H1 (cell line): ENCODE results near the gene SIGLEC10. TPM values are rescaled to one million over a fixed set of nuclear protein-coding genes. Genes with fewer than 3 reads are reported as not detected.

ENCODE experiments used
- CTCF ChIA-PET: fragments of 300-600 bp; sonication (Branson Sonifier 250); formaldehyde crosslinking; loops from one replicate; lab custom pipeline; 2021; ENCODE audit not compliant: partially characterized antibody; lab: Charles Lee
- POLR2A ChIA-PET: fragments of 300-600 bp; sonication (Branson Sonifier 250); formaldehyde crosslinking; loops from one replicate; lab custom pipeline; 2021; ENCODE audit warnings: inconsistent platforms; ENCODE audit not compliant: partially characterized antibody; lab: Charles Lee
- DNase-seq, 2 experiments: peaks; one replicate each; pipeline versions ENCODE4 v3.0.0 to v3.0.0-alpha.2; 2010 to 2022; ENCODE audit warnings: low spot score in 2 of 2, low read depth in 1 of 2, mixed read lengths in 1 of 2
- FAIRE-seq: peaks from 2 replicates; lab custom pipeline; 2011; peaks lifted over from hg19 to GRCh38; lab: Jason Lieb, UNC
- H2AFZ ChIP-seq: 2 replicates; pipeline ENCODE4 v1.8.1; 2012; ENCODE audit warnings: low read length, inconsistent platforms
- H2AK5ac ChIP-seq: 2 replicates; pipeline ENCODE4 v1.6.1; 2013; ENCODE audit warnings: low read depth, low read length
- H2BK120ac ChIP-seq: replicated peaks from 2 replicates; pipeline ENCODE3; 2013; ENCODE audit warnings: low read depth, low read length, inconsistent platforms
- H2BK12ac ChIP-seq: 2 replicates; pipeline ENCODE4 v1.6.1; 2013; ENCODE audit warnings: low read depth, low read length
- H2BK15ac ChIP-seq: 2 replicates; pipeline ENCODE4 v1.6.1; 2013; ENCODE audit warnings: low read length
- H2BK20ac ChIP-seq: 2 replicates; pipeline ENCODE4 v1.6.1; 2013; ENCODE audit warnings: low read length
- H2BK5ac ChIP-seq: 2 replicates; pipeline ENCODE4 v1.6.1; 2013; ENCODE audit warnings: low read depth, low read length
- H3K14ac ChIP-seq: 2 replicates; pipeline ENCODE4 v1.6.1; 2013; ENCODE audit warnings: inconsistent platforms; ENCODE audit not compliant: insufficient read length
- H3K18ac ChIP-seq: 2 replicates; pipeline ENCODE4 v1.6.1; 2013; ENCODE audit warnings: low read length; ENCODE audit errors: extremely low read depth
- H3K23ac ChIP-seq: 2 replicates; pipeline ENCODE4 v1.6.1; 2013; ENCODE audit warnings: inconsistent platforms; ENCODE audit not compliant: insufficient read length
- H3K23me2 ChIP-seq: 2 replicates; pipeline ENCODE4 v1.6.1; 2013; ENCODE audit warnings: low read depth, low read length
- H3K27ac ChIP-seq: 2 replicates; pipeline ENCODE4 v1.6.1; 2011; ENCODE audit warnings: low read depth, low read length, inconsistent platforms
- H3K27me3 ChIP-seq, 4 experiments: replicated peaks in 1 of 4; 1 replicate in 1 of 4; 2 replicates in 3 of 4; pipeline versions ENCODE4 v1.6.1 to v1.8.1; 2011 to 2013; ENCODE audit warnings: low read length in 3 of 4, mild to moderate bottlenecking in 3 of 4, inconsistent platforms in 2 of 4, mixed read lengths in 2 of 4, moderate library complexity in 1 of 4; ENCODE audit not compliant: control insufficient read depth in 3 of 4, insufficient read depth in 3 of 4; ENCODE audit errors: extremely low read depth in 1 of 4
- H3K36me3 ChIP-seq, 4 experiments: 2 replicates each; pipeline versions ENCODE4 v1.6.1 to v1.8.1; 2011 to 2013; ENCODE audit warnings: mild to moderate bottlenecking in 4 of 4, low read length in 3 of 4, moderate library complexity in 2 of 4, control low read depth in 1 of 4, inconsistent platforms in 1 of 4; ENCODE audit not compliant: insufficient read depth in 4 of 4, control insufficient read depth in 2 of 4
- H3K4ac ChIP-seq: replicated peaks from 2 replicates; pipeline ENCODE3; 2013; ENCODE audit warnings: low read length, low read depth, mixed read lengths, inconsistent platforms; ENCODE audit not compliant: insufficient read length
- H3K4me1 ChIP-seq, 4 experiments: replicated peaks in 1 of 4; 1 replicate in 1 of 4; 2 replicates in 3 of 4; pipeline versions ENCODE4 v1.6.1 to v1.8.1; 2011 to 2013; ENCODE audit warnings: low read length in 3 of 4, inconsistent platforms in 2 of 4, mixed read lengths in 1 of 4; ENCODE audit not compliant: insufficient read depth in 4 of 4, control insufficient read depth in 3 of 4
- H3K4me2 ChIP-seq, 2 experiments: 2 replicates each; pipeline versions ENCODE4 v1.6.1 to v1.8.1; 2011 to 2013; ENCODE audit warnings: low read depth in 2 of 2, low read length in 2 of 2, control low read depth in 1 of 2, inconsistent platforms in 1 of 2, mild to moderate bottlenecking in 1 of 2; ENCODE audit not compliant: insufficient read depth in 1 of 2
- H3K4me3 ChIP-seq, 4 experiments: fragments of 200-600, 300-600 bp in 1 of 4; sonication (generic), shearing (Covaris generic), sonication (Bioruptor Twin) in 1 of 4; 2 replicates each; pipeline versions ENCODE4 v1.5.1 to v1.8.1; 2011 to 2016; ENCODE audit warnings: low read length in 4 of 4, low read depth in 3 of 4, control low read depth in 2 of 4, inconsistent platforms in 2 of 4, mild to moderate bottlenecking in 2 of 4, mixed read lengths in 1 of 4, moderate library complexity in 1 of 4; ENCODE audit not compliant: insufficient read depth in 2 of 4; ENCODE audit errors: extremely low read depth in 1 of 4
- H3K56ac ChIP-seq: replicated peaks from 2 replicates; pipeline ENCODE3; 2013; ENCODE audit warnings: low read depth, mild to moderate bottlenecking, mixed read lengths, low read length, inconsistent platforms; ENCODE audit not compliant: insufficient read length
- H3K79me1 ChIP-seq: 2 replicates; pipeline ENCODE4 v1.6.1; 2013; ENCODE audit warnings: low read depth, low read length, control low read depth
- H3K79me2 ChIP-seq, 2 experiments: 2 replicates each; pipeline versions ENCODE4 v1.6.1 to v1.8.1; 2012 to 2013; ENCODE audit warnings: low read length in 2 of 2, mild to moderate bottlenecking in 2 of 2, inconsistent platforms in 1 of 2; ENCODE audit not compliant: insufficient read depth in 2 of 2, control insufficient read depth in 1 of 2
- H3K9ac ChIP-seq, 4 experiments: replicated peaks in 1 of 4; 1 replicate in 1 of 4; 2 replicates in 3 of 4; pipeline versions ENCODE4 v1.6.1 to v1.8.1; 2011 to 2013; ENCODE audit warnings: low read depth in 3 of 4, low read length in 3 of 4, control low read depth in 2 of 4, mild to moderate bottlenecking in 2 of 4, moderate library complexity in 2 of 4, inconsistent platforms in 1 of 4; ENCODE audit errors: extremely low read depth in 1 of 4
- H3K9me3 ChIP-seq, 2 experiments: 2 replicates each; pipeline versions ENCODE4 v1.6.1 to v1.8.1; 2012 to 2013; ENCODE audit warnings: mild to moderate bottlenecking in 2 of 2, moderate library complexity in 2 of 2, control low read depth in 1 of 2, inconsistent platforms in 1 of 2, low read depth in 1 of 2, low read length in 1 of 2, mixed read lengths in 1 of 2; ENCODE audit not compliant: insufficient read depth in 2 of 2
- H4K20me1 ChIP-seq, 2 experiments: replicated peaks in 1 of 2; 2 replicates each; pipeline versions ENCODE3 to v1.8.1; 2011 to 2013; ENCODE audit warnings: inconsistent platforms in 2 of 2, low read length in 2 of 2, mild to moderate bottlenecking in 1 of 2; ENCODE audit not compliant: insufficient read depth in 2 of 2, control insufficient read depth in 1 of 2
- H4K5ac ChIP-seq: 2 replicates; pipeline ENCODE4 v1.6.1; 2013; ENCODE audit warnings: low read length, low read depth, mixed read lengths, inconsistent platforms; ENCODE audit not compliant: insufficient read length
- H4K8ac ChIP-seq: 2 replicates; pipeline ENCODE4 v1.8.0; 2013; ENCODE audit warnings: mild to moderate bottlenecking, moderate library complexity, low read length, inconsistent platforms; ENCODE audit not compliant: insufficient read depth; ENCODE audit errors: extremely low read depth
- H4K91ac ChIP-seq: replicated peaks from 2 replicates; pipeline ENCODE3; 2013; ENCODE audit warnings: low read length, mixed read lengths, inconsistent platforms; ENCODE audit not compliant: insufficient read length
- CBX8 ChIP-seq: fragments of 300-800, 300-1000 bp; sonication (generic); IDR thresholded peaks from 2 replicates; pipeline ENCODE4 v1.7.1; 2016; ENCODE audit warnings: low read depth, low read length, borderline replicate concordance
- GABPA ChIP-seq: IDR thresholded peaks from 2 replicates; pipeline ENCODE4 v1.6.1; 2011; ENCODE audit warnings: mild to moderate bottlenecking, low read length, moderate library complexity, borderline replicate concordance; ENCODE audit not compliant: insufficient read depth
- JUND ChIP-seq: IDR thresholded peaks from 2 replicates; pipeline ENCODE4 v1.6.1; 2011; ENCODE audit warnings: mild to moderate bottlenecking, improper control_type of control experiment, low read length
- MAFK ChIP-seq: IDR thresholded peaks from 2 replicates; pipeline ENCODE4 v1.6.1; 2012; ENCODE audit warnings: low read depth, mild to moderate bottlenecking, improper control_type of control experiment, low read length
- POLR2AphosphoS5 ChIP-seq: IDR thresholded peaks from 2 replicates; pipeline ENCODE4 v1.6.1; 2011; ENCODE audit warnings: low read depth, low read length
- RAD21 ChIP-seq, 2 experiments: IDR thresholded peaks in 1 of 2; conservative IDR thresholded peaks in 1 of 2; 2 replicates each; pipeline ENCODE4 v1.6.1; 2011; ENCODE audit warnings: low read depth in 2 of 2, low read length in 2 of 2, improper control_type of control experiment in 1 of 2, inconsistent platforms in 1 of 2, mild to moderate bottlenecking in 1 of 2, moderate library complexity in 1 of 2
- RBBP5 ChIP-seq: IDR thresholded peaks from 2 replicates; pipeline ENCODE4 v1.7.1; 2012; ENCODE audit warnings: low read depth, mild to moderate bottlenecking, inconsistent platforms, low read length, moderate library complexity, borderline replicate concordance
- SIRT6 ChIP-seq: IDR thresholded peaks from one replicate; pipeline ENCODE4 v1.7.1; 2012; ENCODE audit warnings: low read length, inconsistent platforms
- SP2 ChIP-seq: IDR thresholded peaks from 2 replicates; pipeline ENCODE4 v1.6.1; 2012; ENCODE audit warnings: mild to moderate bottlenecking, low read length, inconsistent platforms
- TEAD4 ChIP-seq: IDR thresholded peaks from 2 replicates; pipeline ENCODE4 v1.6.1; 2012; ENCODE audit warnings: low read depth, low read length, inconsistent platforms, mixed read lengths
- YY1 ChIP-seq: IDR thresholded peaks from 2 replicates; pipeline ENCODE4 v1.6.1; 2011; ENCODE audit warnings: low read depth, mild to moderate bottlenecking, low read length
- WGBS, 2 experiments: shearing (Covaris generic) in 1 of 2; methylation state at CpG; one replicate each; pipeline versions ENCODE4 v1.1.6 to v1.1.7; 2013 to 2015; ENCODE audit warnings: low lambda C conversion rate in 2 of 2, mixed read lengths in 2 of 2, inconsistent platforms in 1 of 2, low coverage in 1 of 2, missing lambda C conversion rate in 1 of 2; ENCODE audit not compliant: insufficient replicate concordance in 2 of 2, insufficient coverage in 1 of 2, insufficient read length in 1 of 2; ENCODE audit errors: extremely low coverage in 1 of 2, missing lambda C conversion rate in 1 of 2; 5-methylcytosine and 5-hydroxymethylcytosine counted together
- polyA plus RNA-seq, 7 experiments: library from polyadenylated mRNA; depleted of rRNA in 3 of 7; stranded (reverse) in 5 of 7; unstranded in 2 of 7; fragments of >200 nt in 5 of 7; fragments of 200-250 nt in 2 of 7; gene quantifications; 1 replicate in 5 of 7; 2 replicates in 1 of 7; 4 replicates in 1 of 7; pipeline versions ENCODE4 v1.2.1 to v1.2.3, GENCODE V29; 2011 to 2013; ENCODE audit warnings: missing spikeins in 2 of 7, mixed read lengths in 2 of 7
- total RNA-seq: library from RNA; stranded (reverse); fragmentation: NEBNext Ultra II Directional; extraction: Animal tissue kit (Norgen Biotek cat#: 25700); gene quantifications from 2 replicates; pipeline ENCODE4 v1.2.1, GENCODE V29; 2021
- TF ChIP-seq, protein P1 (sequence below): IDR thresholded peaks from 2 replicates; pipeline ENCODE4 v1.6.1; 2012; ENCODE audit warnings: inconsistent platforms
- TF ChIP-seq, protein P2 (sequence below): IDR thresholded peaks from 2 replicates; pipeline ENCODE4 v1.6.1; 2012; ENCODE audit warnings: inconsistent platforms

SIGLEC10 gene
- total and polyA plus RNA-seq, 2 of the 8 experiments (the other 6 are each of a cell fraction or from before 2014, with no cell fraction given): 0.06 TPM; not detected in 1

- Histone ChIP-seq H4K91ac (no peak overlapping the region), H4K8ac (no peak overlapping the region), H3K4me2 (peak overlapping the region; percentile 8 to 99; a peak in 2 of 4 replicates), H3K27me3 (peaks cover 0 to 5% (median 2%) of the 10 kb centered on the region in 4 experiments; a peak in 3 of 7 replicates), H4K5ac (no peak overlapping the region), H2BK15ac (no peak overlapping the region), H3K4me3 (peak overlapping the region in 3 of 4 experiments; percentile 46 to 58 (median 49); a peak in 6 of 8 replicates), H3K14ac (no peak overlapping the region), H2AK5ac (no peak overlapping the region), H4K20me1 (no peaks in the 10 kb centered on the region), H3K4ac (no peak overlapping the region), H3K9ac (no peak overlapping the region), H3K27ac (no peak overlapping the region), H2BK12ac (no peak overlapping the region), H2BK5ac (no peak overlapping the region), H3K9me3 (no peaks in the 10 kb centered on the region), H3K18ac (no peak overlapping the region), H2AFZ (peak overlapping the region; percentile 97; the same call in 1 of the 2 replicates), H2BK20ac (no peak overlapping the region), H3K23me2 (peaks cover 1% of the 10 kb centered on the region; the same call in 1 of the 2 replicates), H3K56ac (no peak overlapping the region), H3K23ac (no peak overlapping the region), H2BK120ac (no peak overlapping the region), H3K79me1 (no peaks in the 10 kb centered on the region), H3K36me3 (no peaks in the 10 kb centered on the region), H3K79me2 (no peaks in the 10 kb centered on the region), H3K4me1 (peaks cover 0 to 11% (median 3%) of the 10 kb centered on the region in 4 experiments; a peak in 2 of 7 replicates)
- ChIA-PET POLR2A (interaction anchor here (0.5 to 1.8 kb wide), 5 partner anchors 9 to 723 kb away, joined by 3 to 5 read pairs (median 3); partner anchors contain the start of gene CLDND2), CTCF (interaction anchor here (0.6 to 6.7 kb wide), 36 partner anchors 8 to 476 kb away, joined by 3 to 58 read pairs (median 3); partner anchors contain the start of genes NKG7 and VSIG10L)
- DNase-seq (peak; percentile 69 to 100), FAIRE-seq (no peak)
- WGBS, 2 experiments: 12% methylated on average over 16 of the region's 19 CpGs; no CpG with 5 or more reads in 1 of the 2 experiments
- TF ChIP-seq YY1: peak; percentile 16; the same call in 1 of the 2 replicates
- no peak for TF ChIP-seq TEAD4
- TF ChIP-seq CBX8: no peak
- no peak for TF ChIP-seq RBBP5
- peak; percentile 65 to 77 for TF ChIP-seq RAD21 (IDR thresholded peaks at IDR 0.05 in 1 of 2, conservative IDR thresholded peaks at IDR 0.05 in 1 of 2; ENCODE audit: low read depth in 2 of 2, low read length in 2 of 2)
- TF ChIP-seq, protein P1, sequence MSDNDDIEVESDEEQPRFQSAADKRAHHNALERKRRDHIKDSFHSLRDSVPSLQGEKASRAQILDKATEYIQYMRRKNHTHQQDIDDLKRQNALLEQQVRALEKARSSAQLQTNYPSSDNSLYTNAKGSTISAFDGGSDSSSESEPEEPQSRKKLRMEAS: peak; percentile 71; the same call in 1 of the 2 replicates
- TF ChIP-seq GABPA: peak; percentile 27; the same call in 1 of the 2 replicates
- no peak for TF ChIP-seq POLR2AphosphoS5
- TF ChIP-seq, protein P2, sequence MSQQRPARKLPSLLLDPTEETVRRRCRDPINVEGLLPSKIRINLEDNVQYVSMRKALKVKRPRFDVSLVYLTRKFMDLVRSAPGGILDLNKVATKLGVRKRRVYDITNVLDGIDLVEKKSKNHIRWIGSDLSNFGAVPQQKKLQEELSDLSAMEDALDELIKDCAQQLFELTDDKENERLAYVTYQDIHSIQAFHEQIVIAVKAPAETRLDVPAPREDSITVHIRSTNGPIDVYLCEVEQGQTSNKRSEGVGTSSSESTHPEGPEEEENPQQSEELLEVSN: no peak
- TF ChIP-seq SP2: no peak
- no peak for TF ChIP-seq SIRT6
- TF ChIP-seq MAFK: no peak
- no peak for TF ChIP-seq JUND
Measured at GRCh38 chr19:51422053-51422448, 4.6 kb upstream of the SIGLEC10 start.
